Hepatocyte (in vitro differentiated cells): ENCODE results near the gene CNDP1. TPM values are rescaled to one million over a fixed set of nuclear protein-coding genes. Genes with fewer than 3 reads are reported as not detected.
A peak's percentile ranks its signal among the peaks of the same experiment; 100 is the strongest.

Source experiments
- DNase-seq: peaks from one replicate; pipeline ENCODE4 v3.0.0-alpha.2; 2016; ENCODE audit warnings: low spot score
- H2AFZ ChIP-seq: fragments of 200-600 bp; sonication (generic); 2 replicates; pipeline ENCODE4 v1.6.0; 2016; ENCODE audit warnings: antibody characterized with exemption, mild to moderate bottlenecking
- H3K27ac ChIP-seq: fragments of 200-600 bp; sonication (generic); 2 replicates; pipeline ENCODE4 v1.5.1; 2016; ENCODE audit warnings: mild to moderate bottlenecking
- H3K27me3 ChIP-seq: fragments of 200-600 bp; sonication (generic); 2 replicates; pipeline ENCODE4 v1.6.1; 2016
- H3K36me3 ChIP-seq: fragments of 200-600 bp; sonication (generic); replicated peaks from 2 replicates; pipeline ENCODE4 v1.5.1; 2016; ENCODE audit warnings: low read depth; ENCODE audit not compliant: insufficient read depth
- H3K4me1 ChIP-seq: fragments of 200-600 bp; sonication (generic); 2 replicates; pipeline ENCODE4 v1.5.1; 2016; ENCODE audit warnings: mild to moderate bottlenecking, moderate library complexity; ENCODE audit not compliant: insufficient read depth
- H3K4me2 ChIP-seq: fragments of 200-600 bp; sonication (generic); 2 replicates; pipeline ENCODE4 v1.6.0; 2016
- H3K4me3 ChIP-seq: fragments of 200-600 bp; sonication (generic); 2 replicates; pipeline ENCODE4 v1.5.1; 2016; ENCODE audit warnings: mild to moderate bottlenecking
- H3K79me2 ChIP-seq: fragments of 200-600 bp; sonication (generic); 2 replicates; pipeline ENCODE4 v1.6.0; 2017; ENCODE audit warnings: mild to moderate bottlenecking
- H3K9me2 ChIP-seq: fragments of 200-600 bp; sonication (generic); replicated peaks from 2 replicates; pipeline ENCODE4 v1.6.0; 2017; ENCODE audit warnings: mild to moderate bottlenecking; ENCODE audit not compliant: insufficient read depth
- H3K9me3 ChIP-seq: fragments of 200-600 bp; sonication (generic); 2 replicates; pipeline ENCODE4 v1.5.1; 2016; ENCODE audit warnings: low read depth, mild to moderate bottlenecking
- H4K20me1 ChIP-seq: fragments of 200-600 bp; sonication (generic); 2 replicates; pipeline ENCODE4 v1.6.0; 2016; ENCODE audit warnings: mild to moderate bottlenecking; ENCODE audit not compliant: insufficient read depth, poor library complexity, severe bottlenecking
- EZH2 ChIP-seq: fragments of 200-600 bp; sonication (generic); IDR thresholded peaks from 2 replicates; pipeline ENCODE4 v1.6.1; 2016; ENCODE audit warnings: antibody characterized with exemption, mild to moderate bottlenecking, borderline replicate concordance
- EZH2phosphoT487 ChIP-seq: fragments of 200-600 bp; sonication (generic); IDR thresholded peaks from one replicate; pipeline ENCODE4 v1.6.1; 2018; ENCODE audit warnings: antibody characterized with exemption, mild to moderate bottlenecking, low read depth, moderate library complexity; ENCODE audit not compliant: unreplicated experiment, severe bottlenecking
- WGBS: methylation state at CpG from one replicate; pipeline ENCODE4 v1.1.6; 2016; ENCODE audit warnings: low lambda C conversion rate; ENCODE audit errors: missing lambda C conversion rate; 5-methylcytosine and 5-hydroxymethylcytosine counted together
- polyA plus RNA-seq: library from polyadenylated mRNA; unstranded; fragments of >200 nt; fragmentation: Nextera tagmentation; extraction: Ambion mirVana; gene quantifications from 2 replicates; pipeline ENCODE4 v1.2.1, GENCODE V29; 2016
- total RNA-seq: library from RNA; depleted of rRNA; stranded (reverse); fragments of >200 nt; gene quantifications from 2 replicates; pipeline ENCODE4 v1.2.3, GENCODE V29; 2014
- TF ChIP-seq, protein P1 (sequence below): fragments of 200-600 bp; sonication (generic); IDR thresholded peaks from 2 replicates; pipeline ENCODE4 v1.5.1; 2016; ENCODE audit warnings: antibody characterized with exemption, mild to moderate bottlenecking; ENCODE audit not compliant: poor library complexity

CNDP1 gene
- total and polyA plus RNA-seq, 2 experiments from 2014 or later: 0.74 TPM; not detected in 1

DNA sequence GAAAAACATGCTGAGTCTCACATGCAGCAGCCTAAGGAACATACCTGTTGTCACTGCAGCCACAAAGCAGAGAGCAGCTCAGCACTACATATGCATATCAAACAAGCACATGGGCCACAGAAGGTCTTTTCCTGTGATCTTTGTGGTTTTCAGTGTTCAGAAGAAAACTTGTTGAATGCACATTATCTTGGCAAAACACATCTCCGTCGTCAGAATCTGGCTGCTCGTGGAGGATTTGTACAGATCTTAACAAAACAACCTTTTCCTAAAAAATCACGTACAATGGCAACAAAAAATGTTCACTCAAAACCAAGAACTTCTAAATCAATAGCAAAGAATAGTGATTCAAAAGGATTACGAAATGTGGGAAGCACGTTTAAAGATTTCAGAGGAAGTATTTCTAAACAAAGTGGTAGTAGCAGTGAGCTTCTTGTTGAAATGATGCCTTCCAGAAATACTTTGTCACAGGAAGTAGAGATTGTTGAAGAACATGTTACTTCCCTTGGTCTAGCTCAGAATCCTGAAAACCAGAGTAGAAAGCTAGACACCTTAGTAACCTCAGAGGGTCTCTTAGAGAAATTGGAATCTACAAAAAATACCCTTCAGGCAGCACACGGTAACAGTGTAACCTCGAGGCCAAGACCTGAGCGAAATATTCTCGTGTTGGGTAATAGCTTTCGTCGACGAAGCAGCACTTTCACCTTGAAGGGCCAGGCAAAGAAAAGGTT, 97.5 kb downstream of the CNDP1 start:
- peak overlapping the region; percentile 8 for H3K27ac ChIP-seq
- H4K20me1 ChIP-seq: no peaks in the 10 kb centered on the region
- H3K4me1 ChIP-seq: no peaks in the 10 kb centered on the region
- H2AFZ ChIP-seq: no peak overlapping the region
- H3K4me2 ChIP-seq: no peak overlapping the region
- no peaks in the 10 kb centered on the region for H3K9me2 ChIP-seq
- H3K79me2 ChIP-seq: peaks cover 18% of the 10 kb centered on the region
- WGBS: 80% methylated on average over 13 of the region's 13 CpGs
- H3K27me3 ChIP-seq: no peaks in the 10 kb centered on the region
- H3K9me3 ChIP-seq: no peaks in the 10 kb centered on the region
- DNase-seq: no peak
- H3K4me3 ChIP-seq: no peak overlapping the region
- H3K36me3 ChIP-seq: no peaks in the 10 kb centered on the region
- TF ChIP-seq EZH2phosphoT487: no peak

DNA sequence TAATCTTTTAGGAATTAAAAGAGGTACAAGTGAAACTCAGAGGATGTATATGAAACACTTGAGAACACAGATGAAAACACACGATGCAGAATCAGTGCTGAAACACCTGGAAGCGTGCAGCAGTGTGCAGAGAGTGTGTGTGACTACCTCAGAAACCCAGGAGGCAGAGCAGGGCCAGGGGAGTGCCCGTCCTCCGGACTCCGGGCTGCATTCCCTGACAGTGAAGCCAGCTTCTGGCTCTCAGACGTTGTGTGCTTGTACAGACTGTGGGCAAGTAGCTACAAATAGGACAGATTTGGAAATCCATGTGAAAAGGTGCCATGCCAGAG, 98.0 kb downstream of the CNDP1 start:
- H3K36me3 ChIP-seq: no peaks in the 10 kb centered on the region
- no peak for DNase-seq
- no peaks in the 10 kb centered on the region for H3K9me3 ChIP-seq
- H3K27me3 ChIP-seq: no peaks in the 10 kb centered on the region
- H2AFZ ChIP-seq: no peak overlapping the region
- no peaks in the 10 kb centered on the region for H3K4me1 ChIP-seq
- TF ChIP-seq EZH2 (no peak), EZH2phosphoT487 (no peak)
- TF ChIP-seq, protein P1, sequence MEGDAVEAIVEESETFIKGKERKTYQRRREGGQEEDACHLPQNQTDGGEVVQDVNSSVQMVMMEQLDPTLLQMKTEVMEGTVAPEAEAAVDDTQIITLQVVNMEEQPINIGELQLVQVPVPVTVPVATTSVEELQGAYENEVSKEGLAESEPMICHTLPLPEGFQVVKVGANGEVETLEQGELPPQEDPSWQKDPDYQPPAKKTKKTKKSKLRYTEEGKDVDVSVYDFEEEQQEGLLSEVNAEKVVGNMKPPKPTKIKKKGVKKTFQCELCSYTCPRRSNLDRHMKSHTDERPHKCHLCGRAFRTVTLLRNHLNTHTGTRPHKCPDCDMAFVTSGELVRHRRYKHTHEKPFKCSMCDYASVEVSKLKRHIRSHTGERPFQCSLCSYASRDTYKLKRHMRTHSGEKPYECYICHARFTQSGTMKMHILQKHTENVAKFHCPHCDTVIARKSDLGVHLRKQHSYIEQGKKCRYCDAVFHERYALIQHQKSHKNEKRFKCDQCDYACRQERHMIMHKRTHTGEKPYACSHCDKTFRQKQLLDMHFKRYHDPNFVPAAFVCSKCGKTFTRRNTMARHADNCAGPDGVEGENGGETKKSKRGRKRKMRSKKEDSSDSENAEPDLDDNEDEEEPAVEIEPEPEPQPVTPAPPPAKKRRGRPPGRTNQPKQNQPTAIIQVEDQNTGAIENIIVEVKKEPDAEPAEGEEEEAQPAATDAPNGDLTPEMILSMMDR: no peak
- peak overlapping the region; percentile 8 for H3K27ac ChIP-seq
- H3K4me3 ChIP-seq: no peak overlapping the region
- over 99% methylated on average over 6 of the region's 6 CpGs for WGBS
- H3K4me2 ChIP-seq: no peak overlapping the region
- H3K9me2 ChIP-seq: no peaks in the 10 kb centered on the region
- peaks cover 17% of the 10 kb centered on the region for H3K79me2 ChIP-seq
- no peaks in the 10 kb centered on the region for H4K20me1 ChIP-seq

DNA sequence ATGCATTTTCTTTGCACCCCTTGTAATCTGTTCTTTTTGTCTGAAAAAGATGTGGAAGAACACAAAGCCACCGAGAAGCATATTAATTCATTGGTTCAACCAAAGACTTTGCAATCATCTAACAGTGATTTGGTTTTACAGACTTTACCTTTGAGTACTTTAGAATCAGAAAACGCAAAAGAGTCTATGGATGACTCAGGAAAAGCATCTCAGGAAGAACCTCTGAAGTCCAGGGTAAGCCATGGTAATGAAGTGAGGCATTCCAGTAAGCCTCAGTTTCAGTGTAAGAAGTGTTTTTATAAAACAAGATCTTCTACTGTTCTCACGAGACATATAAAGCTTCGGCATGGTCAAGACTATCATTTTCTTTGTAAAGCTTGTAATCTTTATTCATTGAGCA, 98.6 kb downstream of the CNDP1 start:
- Histone ChIP-seq H3K9me3 (no peaks in the 10 kb centered on the region), H3K36me3 (no peaks in the 10 kb centered on the region), H3K79me2 (peaks cover 14% of the 10 kb centered on the region), H3K27me3 (no peaks in the 10 kb centered on the region), H3K4me3 (no peak overlapping the region), H3K9me2 (no peaks in the 10 kb centered on the region), H2AFZ (no peak overlapping the region), H4K20me1 (no peaks in the 10 kb centered on the region), H3K4me2 (no peak overlapping the region), H3K27ac (no peak overlapping the region), H3K4me1 (no peaks in the 10 kb centered on the region)
- TF ChIP-seq, protein P1: no peak
- TF ChIP-seq EZH2phosphoT487 (no peak), EZH2 (no peak)
- DNase-seq: no peak
- WGBS: 93% methylated on average over 4 of the region's 4 CpGs

DNA sequence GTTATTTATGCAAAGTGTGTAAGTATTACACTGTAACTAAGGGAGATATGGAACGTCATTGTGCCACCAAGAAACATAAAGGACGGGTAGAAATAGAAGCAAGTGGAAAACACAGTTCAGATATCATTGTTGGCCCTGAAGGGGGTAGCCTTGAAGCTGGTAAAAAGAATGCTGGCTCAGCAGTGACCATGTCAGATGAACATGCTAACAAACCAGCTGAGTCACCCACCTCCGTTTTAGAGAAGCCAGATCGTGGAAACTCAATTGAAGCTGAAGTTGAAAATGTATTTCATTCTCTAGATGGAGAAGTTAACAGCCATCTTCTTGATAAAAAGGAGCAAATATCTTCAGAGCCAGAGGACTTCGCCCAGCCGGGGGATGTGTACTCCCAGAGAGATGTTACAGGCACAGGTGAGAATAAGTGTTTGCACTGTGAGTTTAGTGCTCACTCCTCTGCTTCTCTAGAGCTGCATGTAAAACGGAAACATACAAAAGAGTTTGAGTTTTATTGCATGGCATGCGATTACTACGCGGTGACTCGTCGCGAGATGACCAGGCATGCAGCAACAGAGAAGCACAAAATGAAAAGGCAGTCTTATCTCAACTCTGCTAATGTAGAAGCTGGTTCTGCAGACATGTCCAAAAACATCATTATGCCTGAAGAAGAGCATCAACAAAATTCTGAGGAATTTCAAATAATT, 99.5 kb downstream of the CNDP1 start:
- Histone ChIP-seq H3K79me2 (peaks cover 8% of the 10 kb centered on the region), H3K9me3 (no peaks in the 10 kb centered on the region), H3K4me3 (no peak overlapping the region), H2AFZ (no peak overlapping the region), H3K4me2 (no peak overlapping the region), H3K27ac (peak overlapping the region; percentile 24), H3K9me2 (no peaks in the 10 kb centered on the region), H3K36me3 (no peaks in the 10 kb centered on the region), H3K4me1 (no peaks in the 10 kb centered on the region), H3K27me3 (no peaks in the 10 kb centered on the region), H4K20me1 (no peaks in the 10 kb centered on the region)
- peak; percentile 22 for DNase-seq
- WGBS: 86% methylated on average over 13 of the region's 13 CpGs
- TF ChIP-seq EZH2phosphoT487 (no peak), EZH2 (no peak)
- TF ChIP-seq, protein P1: no peak
